H1 (cell line): ENCODE measurements around the gene SLTM. TPM values are rescaled to one million over a fixed set of nuclear protein-coding genes. Genes with fewer than 3 reads are reported as not detected.

Experiments
- CTCF ChIA-PET: fragments of 300-600 bp; sonication (Branson Sonifier 250); formaldehyde crosslinking; loops from one replicate; lab custom pipeline; 2021; ENCODE audit not compliant: partially characterized antibody; lab: Charles Lee
- POLR2A ChIA-PET: fragments of 300-600 bp; sonication (Branson Sonifier 250); formaldehyde crosslinking; loops from one replicate; lab custom pipeline; 2021; ENCODE audit warnings: inconsistent platforms; ENCODE audit not compliant: partially characterized antibody; lab: Charles Lee
- DNase-seq, 2 experiments: peaks; one replicate each; pipeline versions ENCODE4 v3.0.0 to v3.0.0-alpha.2; 2010 to 2022; ENCODE audit warnings: low spot score in 2 of 2, low read depth in 1 of 2, mixed read lengths in 1 of 2
- FAIRE-seq: peaks from 2 replicates; lab custom pipeline; 2011; peaks lifted over from hg19 to GRCh38; lab: Jason Lieb, UNC
- H2AFZ ChIP-seq: 2 replicates; pipeline ENCODE4 v1.8.1; 2012; ENCODE audit warnings: low read length, inconsistent platforms
- H2AK5ac ChIP-seq: 2 replicates; pipeline ENCODE4 v1.6.1; 2013; ENCODE audit warnings: low read depth, low read length
- H2BK120ac ChIP-seq: replicated peaks from 2 replicates; pipeline ENCODE3; 2013; ENCODE audit warnings: low read depth, low read length, inconsistent platforms
- H2BK12ac ChIP-seq: 2 replicates; pipeline ENCODE4 v1.6.1; 2013; ENCODE audit warnings: low read depth, low read length
- H2BK15ac ChIP-seq: 2 replicates; pipeline ENCODE4 v1.6.1; 2013; ENCODE audit warnings: low read length
- H2BK20ac ChIP-seq: 2 replicates; pipeline ENCODE4 v1.6.1; 2013; ENCODE audit warnings: low read length
- H2BK5ac ChIP-seq: 2 replicates; pipeline ENCODE4 v1.6.1; 2013; ENCODE audit warnings: low read depth, low read length
- H3K14ac ChIP-seq: 2 replicates; pipeline ENCODE4 v1.6.1; 2013; ENCODE audit warnings: inconsistent platforms; ENCODE audit not compliant: insufficient read length
- H3K18ac ChIP-seq: 2 replicates; pipeline ENCODE4 v1.6.1; 2013; ENCODE audit warnings: low read length; ENCODE audit errors: extremely low read depth
- H3K23ac ChIP-seq: 2 replicates; pipeline ENCODE4 v1.6.1; 2013; ENCODE audit warnings: inconsistent platforms; ENCODE audit not compliant: insufficient read length
- H3K23me2 ChIP-seq: 2 replicates; pipeline ENCODE4 v1.6.1; 2013; ENCODE audit warnings: low read depth, low read length
- H3K27ac ChIP-seq: 2 replicates; pipeline ENCODE4 v1.6.1; 2011; ENCODE audit warnings: low read depth, low read length, inconsistent platforms
- H3K27me3 ChIP-seq, 4 experiments: replicated peaks in 1 of 4; 1 replicate in 1 of 4; 2 replicates in 3 of 4; pipeline versions ENCODE4 v1.6.1 to v1.8.1; 2011 to 2013; ENCODE audit warnings: low read length in 3 of 4, mild to moderate bottlenecking in 3 of 4, inconsistent platforms in 2 of 4, mixed read lengths in 2 of 4, moderate library complexity in 1 of 4; ENCODE audit not compliant: control insufficient read depth in 3 of 4, insufficient read depth in 3 of 4; ENCODE audit errors: extremely low read depth in 1 of 4
- H3K36me3 ChIP-seq, 4 experiments: 2 replicates each; pipeline versions ENCODE4 v1.6.1 to v1.8.1; 2011 to 2013; ENCODE audit warnings: mild to moderate bottlenecking in 4 of 4, low read length in 3 of 4, moderate library complexity in 2 of 4, control low read depth in 1 of 4, inconsistent platforms in 1 of 4; ENCODE audit not compliant: insufficient read depth in 4 of 4, control insufficient read depth in 2 of 4
- H3K4ac ChIP-seq: replicated peaks from 2 replicates; pipeline ENCODE3; 2013; ENCODE audit warnings: low read length, low read depth, mixed read lengths, inconsistent platforms; ENCODE audit not compliant: insufficient read length
- H3K4me1 ChIP-seq, 4 experiments: replicated peaks in 1 of 4; 1 replicate in 1 of 4; 2 replicates in 3 of 4; pipeline versions ENCODE4 v1.6.1 to v1.8.1; 2011 to 2013; ENCODE audit warnings: low read length in 3 of 4, inconsistent platforms in 2 of 4, mixed read lengths in 1 of 4; ENCODE audit not compliant: insufficient read depth in 4 of 4, control insufficient read depth in 3 of 4
- H3K4me2 ChIP-seq, 2 experiments: 2 replicates each; pipeline versions ENCODE4 v1.6.1 to v1.8.1; 2011 to 2013; ENCODE audit warnings: low read depth in 2 of 2, low read length in 2 of 2, control low read depth in 1 of 2, inconsistent platforms in 1 of 2, mild to moderate bottlenecking in 1 of 2; ENCODE audit not compliant: insufficient read depth in 1 of 2
- H3K4me3 ChIP-seq, 4 experiments: fragments of 200-600, 300-600 bp in 1 of 4; sonication (generic), shearing (Covaris generic), sonication (Bioruptor Twin) in 1 of 4; 2 replicates each; pipeline versions ENCODE4 v1.5.1 to v1.8.1; 2011 to 2016; ENCODE audit warnings: low read length in 4 of 4, low read depth in 3 of 4, control low read depth in 2 of 4, inconsistent platforms in 2 of 4, mild to moderate bottlenecking in 2 of 4, mixed read lengths in 1 of 4, moderate library complexity in 1 of 4; ENCODE audit not compliant: insufficient read depth in 2 of 4; ENCODE audit errors: extremely low read depth in 1 of 4
- H3K56ac ChIP-seq: replicated peaks from 2 replicates; pipeline ENCODE3; 2013; ENCODE audit warnings: low read depth, mild to moderate bottlenecking, mixed read lengths, low read length, inconsistent platforms; ENCODE audit not compliant: insufficient read length
- H3K79me1 ChIP-seq: 2 replicates; pipeline ENCODE4 v1.6.1; 2013; ENCODE audit warnings: low read depth, low read length, control low read depth
- H3K79me2 ChIP-seq, 2 experiments: 2 replicates each; pipeline versions ENCODE4 v1.6.1 to v1.8.1; 2012 to 2013; ENCODE audit warnings: low read length in 2 of 2, mild to moderate bottlenecking in 2 of 2, inconsistent platforms in 1 of 2; ENCODE audit not compliant: insufficient read depth in 2 of 2, control insufficient read depth in 1 of 2
- H3K9ac ChIP-seq, 4 experiments: replicated peaks in 1 of 4; 1 replicate in 1 of 4; 2 replicates in 3 of 4; pipeline versions ENCODE4 v1.6.1 to v1.8.1; 2011 to 2013; ENCODE audit warnings: low read depth in 3 of 4, low read length in 3 of 4, control low read depth in 2 of 4, mild to moderate bottlenecking in 2 of 4, moderate library complexity in 2 of 4, inconsistent platforms in 1 of 4; ENCODE audit errors: extremely low read depth in 1 of 4
- H3K9me3 ChIP-seq, 2 experiments: 2 replicates each; pipeline versions ENCODE4 v1.6.1 to v1.8.1; 2012 to 2013; ENCODE audit warnings: mild to moderate bottlenecking in 2 of 2, moderate library complexity in 2 of 2, control low read depth in 1 of 2, inconsistent platforms in 1 of 2, low read depth in 1 of 2, low read length in 1 of 2, mixed read lengths in 1 of 2; ENCODE audit not compliant: insufficient read depth in 2 of 2
- H4K20me1 ChIP-seq, 2 experiments: replicated peaks in 1 of 2; 2 replicates each; pipeline versions ENCODE3 to v1.8.1; 2011 to 2013; ENCODE audit warnings: inconsistent platforms in 2 of 2, low read length in 2 of 2, mild to moderate bottlenecking in 1 of 2; ENCODE audit not compliant: insufficient read depth in 2 of 2, control insufficient read depth in 1 of 2
- H4K5ac ChIP-seq: 2 replicates; pipeline ENCODE4 v1.6.1; 2013; ENCODE audit warnings: low read length, low read depth, mixed read lengths, inconsistent platforms; ENCODE audit not compliant: insufficient read length
- H4K8ac ChIP-seq: 2 replicates; pipeline ENCODE4 v1.8.0; 2013; ENCODE audit warnings: mild to moderate bottlenecking, moderate library complexity, low read length, inconsistent platforms; ENCODE audit not compliant: insufficient read depth; ENCODE audit errors: extremely low read depth
- H4K91ac ChIP-seq: replicated peaks from 2 replicates; pipeline ENCODE3; 2013; ENCODE audit warnings: low read length, mixed read lengths, inconsistent platforms; ENCODE audit not compliant: insufficient read length
- JUN ChIP-seq: IDR thresholded peaks from 2 replicates; pipeline ENCODE4 v1.6.1; 2011; ENCODE audit warnings: low read depth, mild to moderate bottlenecking, improper control_type of control experiment, low read length
- RAD21 ChIP-seq, 2 experiments: IDR thresholded peaks in 1 of 2; conservative IDR thresholded peaks in 1 of 2; 2 replicates each; pipeline ENCODE4 v1.6.1; 2011; ENCODE audit warnings: low read depth in 2 of 2, low read length in 2 of 2, improper control_type of control experiment in 1 of 2, inconsistent platforms in 1 of 2, mild to moderate bottlenecking in 1 of 2, moderate library complexity in 1 of 2
- SIN3A ChIP-seq, 2 experiments: IDR thresholded peaks in 1 of 2; conservative IDR thresholded peaks in 1 of 2; 2 replicates each; pipeline ENCODE4 v1.6.1; 2011 to 2012; ENCODE audit warnings: low read length in 2 of 2, improper control_type of control experiment in 1 of 2, low read depth in 1 of 2, mild to moderate bottlenecking in 1 of 2
- WGBS, 2 experiments: shearing (Covaris generic) in 1 of 2; methylation state at CpG; one replicate each; pipeline versions ENCODE4 v1.1.6 to v1.1.7; 2013 to 2015; ENCODE audit warnings: low lambda C conversion rate in 2 of 2, mixed read lengths in 2 of 2, inconsistent platforms in 1 of 2, low coverage in 1 of 2, missing lambda C conversion rate in 1 of 2; ENCODE audit not compliant: insufficient replicate concordance in 2 of 2, insufficient coverage in 1 of 2, insufficient read length in 1 of 2; ENCODE audit errors: extremely low coverage in 1 of 2, missing lambda C conversion rate in 1 of 2; 5-methylcytosine and 5-hydroxymethylcytosine counted together
- polyA plus RNA-seq, 7 experiments: library from polyadenylated mRNA; depleted of rRNA in 3 of 7; stranded (reverse) in 5 of 7; unstranded in 2 of 7; fragments of >200 nt in 5 of 7; fragments of 200-250 nt in 2 of 7; gene quantifications; 1 replicate in 5 of 7; 2 replicates in 1 of 7; 4 replicates in 1 of 7; pipeline versions ENCODE4 v1.2.1 to v1.2.3, GENCODE V29; 2011 to 2013; ENCODE audit warnings: missing spikeins in 2 of 7, mixed read lengths in 2 of 7
- total RNA-seq: library from RNA; stranded (reverse); fragmentation: NEBNext Ultra II Directional; extraction: Animal tissue kit (Norgen Biotek cat#: 25700); gene quantifications from 2 replicates; pipeline ENCODE4 v1.2.1, GENCODE V29; 2021

SLTM gene
- total and polyA plus RNA-seq, 2 of the 8 experiments (the other 6 are each of a cell fraction or from before 2014, with no cell fraction given) = 30.8 to 149 TPM

GRCh38 chr15:58958811-58959210 is 25.3 kb upstream of the SLTM start:
- Histone ChIP-seq H3K14ac (no peak overlapping the region), H3K18ac (no peak overlapping the region), H3K9ac (no peak overlapping the region), H2BK12ac (no peak overlapping the region), H3K23ac (no peak overlapping the region), H4K5ac (no peak overlapping the region), H2BK5ac (no peak overlapping the region), H3K56ac (no peak overlapping the region), H3K4me1 (no peaks in the 10 kb centered on the region; a peak in 1 of 7 replicates), H2BK20ac (no peak overlapping the region), H3K27me3 (no peaks in the 10 kb centered on the region), H2AK5ac (no peak overlapping the region), H4K8ac (no peak overlapping the region), H4K91ac (no peak overlapping the region), H3K36me3 (no peaks in the 10 kb centered on the region), H4K20me1 (no peaks in the 10 kb centered on the region), H2BK15ac (no peak overlapping the region), H2AFZ (no peak overlapping the region), H3K23me2 (no peaks in the 10 kb centered on the region), H3K79me1 (no peaks in the 10 kb centered on the region), H3K4ac (no peak overlapping the region), H3K27ac (no peak overlapping the region), H3K79me2 (no peaks in the 10 kb centered on the region), H3K4me3 (no peak overlapping the region), H3K4me2 (no peak overlapping the region), H3K9me3 (no peaks in the 10 kb centered on the region), H2BK120ac (no peak overlapping the region)
- ChIA-PET CTCF (interaction anchor here (1.0 to 1.2 kb wide), 4 partner anchors 8 to 570 kb away, joined by 3 to 5 read pairs (median 4); no protein-coding TSS in a partner anchor), POLR2A (interaction anchor here (0.6 kb wide), 1 partner anchor 65 kb away, joined by 3 read pairs; no protein-coding TSS in a partner anchor)
- DNase-seq (no peak), FAIRE-seq (no peak)
- 87% methylated on average over 4 of the region's 4 CpGs; no CpG with 5 or more reads in 1 of the 2 experiments for WGBS, 2 experiments
- no peak for TF ChIP-seq RAD21 (IDR thresholded peaks at IDR 0.05 in 1 of 2, conservative IDR thresholded peaks at IDR 0.05 in 1 of 2; ENCODE audit: low read depth in 2 of 2, low read length in 2 of 2)
- TF ChIP-seq JUN = no peak
- no peak for TF ChIP-seq SIN3A (conservative IDR thresholded peaks at IDR 0.05 in 1 of 2, IDR thresholded peaks at IDR 0.05 in 1 of 2; ENCODE audit: low read depth in 1 of 2, low read length in 2 of 2)
